ENCODE data around the gene STX16.
A peak's percentile ranks its signal among the peaks of the same experiment; 100 is the strongest.

The STX16 gene

DNA sequence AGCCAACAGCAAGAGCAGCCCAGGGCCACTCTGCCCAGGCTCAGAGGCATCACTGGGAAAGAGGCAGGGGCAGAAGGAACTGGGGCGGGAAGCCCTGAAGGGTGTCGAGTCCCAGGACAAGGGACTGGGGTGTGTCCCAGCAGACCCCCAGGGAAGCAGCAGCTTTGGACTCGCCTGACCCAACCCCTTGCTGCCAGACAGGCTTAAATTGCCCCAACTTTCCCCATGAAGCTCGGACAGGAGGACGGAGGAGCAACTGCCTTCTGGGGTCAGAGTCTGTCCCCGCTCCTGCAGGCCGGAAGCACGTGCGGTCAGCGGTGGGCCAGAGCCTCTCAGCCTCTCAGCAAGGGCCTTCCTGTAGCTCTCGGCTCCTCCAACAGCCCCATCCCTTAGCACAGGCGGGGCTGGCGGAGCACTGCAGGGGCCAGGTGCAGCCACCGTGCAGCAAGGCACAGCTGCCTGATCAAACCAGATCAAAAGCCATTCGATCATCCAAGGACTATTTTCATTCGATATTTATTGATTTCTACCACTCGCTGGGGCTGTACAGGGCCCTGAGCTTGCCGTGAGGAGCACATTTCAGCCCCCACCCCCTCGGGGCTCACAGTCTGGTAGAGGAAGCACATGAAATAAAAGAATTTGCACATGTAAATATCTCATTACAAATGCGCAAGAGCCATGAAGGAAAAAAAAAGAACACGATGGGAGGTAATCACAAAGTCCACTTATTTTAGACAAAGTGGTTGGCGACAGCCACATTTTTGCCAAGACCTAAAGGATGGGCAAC is 31.8 kb upstream of the STX16 start:
- no peak for DNase-seq

DNA sequence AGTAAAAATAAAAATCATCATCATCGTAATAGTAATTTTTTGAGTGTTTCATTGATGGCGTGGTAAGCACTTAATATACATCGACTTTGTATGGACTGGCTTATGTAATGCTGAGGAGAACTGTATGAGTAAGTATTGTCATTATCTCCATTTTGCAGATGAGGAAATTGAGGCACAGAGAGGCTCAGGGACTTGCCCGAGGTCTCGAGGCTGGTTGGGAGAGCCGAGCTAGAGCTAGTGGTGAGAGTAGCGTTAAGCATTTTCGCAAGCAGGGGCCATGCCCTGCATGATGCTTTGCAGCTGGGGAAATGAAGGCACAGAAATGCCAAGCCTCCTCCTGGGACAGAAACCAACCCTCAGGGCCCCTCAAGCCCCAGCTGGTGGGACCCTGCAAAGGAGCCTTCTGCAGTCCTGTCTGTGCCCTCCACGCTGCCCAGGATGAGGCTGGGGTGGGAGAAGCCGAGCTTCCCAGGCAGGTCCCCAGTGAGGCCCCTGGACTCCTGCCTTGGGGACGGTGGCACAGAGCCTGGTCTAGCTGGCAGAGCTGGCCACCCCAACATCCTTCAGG is 31.1 kb upstream of the STX16 start:
- DNase-seq, result no peak

DNA sequence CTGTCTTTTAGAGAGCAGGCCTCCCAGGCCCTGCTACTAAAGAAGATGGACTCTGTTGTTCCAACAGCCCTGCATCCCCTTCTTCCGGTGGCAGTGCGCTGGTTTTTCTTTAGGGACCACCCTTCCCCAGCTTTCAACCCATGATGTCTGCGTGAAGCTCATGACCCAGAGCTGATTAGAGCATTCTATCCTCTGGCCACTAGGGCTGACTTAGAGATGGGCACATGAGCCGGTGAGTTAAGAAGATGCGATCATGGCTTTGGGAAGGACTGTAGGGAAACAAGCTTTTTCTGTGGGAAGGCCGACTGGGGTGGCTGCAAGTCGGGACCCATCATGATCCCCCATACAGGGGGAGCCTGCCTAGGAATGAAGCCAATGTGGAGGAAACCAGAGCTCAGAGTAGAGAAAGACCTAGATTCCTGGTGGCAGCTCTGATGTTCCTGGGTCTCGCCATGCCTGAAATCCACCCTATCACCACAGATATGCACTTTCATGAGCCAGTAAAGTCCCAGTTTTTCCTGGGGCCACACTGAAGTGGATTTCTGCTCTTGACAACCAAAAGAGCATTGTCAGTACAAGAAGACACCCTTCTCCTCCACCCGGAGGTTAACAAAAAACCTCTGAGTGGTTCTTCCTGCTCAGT is 29.1 kb upstream of the STX16 start:
- no peak for DNase-seq

DNA sequence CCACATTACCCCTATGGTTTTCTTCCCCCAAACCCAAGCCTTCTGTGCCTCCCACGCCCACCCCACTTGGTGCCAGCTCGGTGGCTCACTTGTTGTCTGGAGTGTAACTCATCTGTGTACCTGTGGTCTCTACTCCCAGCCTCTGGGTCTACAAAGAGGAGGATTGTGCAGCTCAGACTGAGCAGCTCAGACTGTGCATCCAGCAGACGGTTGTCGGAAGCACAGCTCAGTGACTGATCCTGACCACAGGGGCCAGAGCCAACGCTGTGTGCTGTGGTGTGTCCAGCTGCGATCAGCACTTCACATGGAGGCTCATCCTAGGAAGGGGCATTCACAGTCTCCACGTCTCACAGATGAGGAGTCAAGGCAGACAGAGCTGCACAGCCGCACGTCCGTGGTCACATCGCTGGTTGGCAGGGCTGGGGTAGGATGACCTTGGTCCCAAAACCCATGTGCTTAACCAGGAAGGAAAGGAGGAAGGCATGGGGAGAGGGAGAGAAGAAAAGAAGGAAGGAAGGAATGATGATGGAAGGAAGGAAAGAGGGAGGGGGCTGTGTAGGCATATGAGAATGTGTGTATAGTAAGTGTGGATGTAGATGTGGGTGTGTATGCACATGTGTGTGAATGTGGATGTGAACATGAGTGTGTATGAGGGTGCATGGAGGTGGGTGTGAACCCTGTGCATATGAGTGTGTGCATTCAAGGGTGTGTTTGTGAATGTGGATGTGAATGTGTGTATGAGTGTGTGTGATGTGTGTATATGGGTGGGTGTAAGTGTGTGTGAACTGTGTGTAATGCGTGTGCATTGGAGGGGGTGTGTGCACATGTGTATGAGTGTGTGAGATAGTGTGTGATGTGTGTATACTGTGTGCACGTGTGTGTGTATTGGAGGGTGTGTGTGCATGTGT is 28.2 kb upstream of the STX16 start:
- DNase-seq, result no peak

DNA sequence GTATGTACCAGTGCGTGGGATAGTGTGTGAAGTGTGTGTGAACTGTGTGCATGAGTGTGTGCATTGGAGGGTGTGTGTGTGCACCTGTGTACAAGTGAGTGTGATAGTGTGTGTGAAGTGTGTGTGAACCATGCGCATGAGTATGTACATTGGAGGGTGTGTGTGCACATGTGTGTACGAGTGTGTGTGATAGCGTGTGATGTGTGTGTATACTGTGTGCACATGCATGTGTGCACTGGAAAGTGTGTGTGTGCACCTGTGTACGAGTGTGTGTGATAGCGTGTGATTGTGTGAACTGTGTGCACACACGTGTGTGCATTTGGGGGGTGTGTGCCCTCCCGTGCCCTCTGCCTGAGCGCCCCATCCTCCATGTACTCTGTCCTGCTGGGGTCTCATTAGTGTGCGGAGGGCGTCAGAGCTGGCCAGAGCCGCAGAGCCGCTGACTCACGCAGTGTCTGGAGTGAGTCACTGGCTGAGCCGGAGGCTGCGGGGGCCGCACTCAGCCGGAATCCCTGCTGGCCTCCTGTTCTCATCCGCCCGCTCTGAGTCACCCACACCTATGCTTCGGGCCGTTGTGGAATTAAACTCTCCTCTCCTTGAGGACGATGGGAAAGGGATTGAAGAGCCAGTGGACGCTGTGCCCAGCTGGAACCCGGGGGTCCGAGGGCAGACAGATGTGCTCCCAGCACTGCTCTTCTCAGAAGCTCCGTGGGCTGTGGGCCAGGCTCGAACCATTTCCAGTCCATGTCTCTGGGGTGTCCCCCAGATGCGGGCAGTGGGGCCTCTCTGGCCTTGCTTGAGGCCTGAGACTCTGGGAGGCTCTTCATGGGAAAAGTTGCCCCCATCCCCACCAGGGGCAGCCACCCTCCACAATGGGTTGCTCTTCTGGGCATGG is 27.3 kb upstream of the STX16 start:
- no peak for DNase-seq

DNA sequence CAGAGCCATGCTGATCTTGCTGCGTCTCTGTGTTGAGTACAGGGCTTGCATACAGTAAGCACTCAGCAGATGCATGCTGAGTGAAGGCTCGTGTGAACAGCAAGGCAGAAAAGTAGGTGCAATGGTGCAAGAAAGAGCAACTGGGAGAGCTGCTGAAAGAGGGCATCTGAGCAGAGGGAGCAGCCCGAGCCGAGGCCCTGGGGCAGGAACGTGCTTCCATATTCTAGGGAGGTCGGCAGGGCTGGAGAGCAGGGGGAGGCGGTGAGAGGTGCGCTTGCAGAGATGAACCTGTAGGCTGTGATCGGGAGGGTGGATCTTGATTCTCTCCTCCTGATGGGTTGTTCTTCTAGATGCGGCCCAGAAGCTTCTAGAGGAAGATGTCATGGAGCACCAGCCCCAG is 26.4 kb upstream of the STX16 start:
- no peak for DNase-seq

DNA sequence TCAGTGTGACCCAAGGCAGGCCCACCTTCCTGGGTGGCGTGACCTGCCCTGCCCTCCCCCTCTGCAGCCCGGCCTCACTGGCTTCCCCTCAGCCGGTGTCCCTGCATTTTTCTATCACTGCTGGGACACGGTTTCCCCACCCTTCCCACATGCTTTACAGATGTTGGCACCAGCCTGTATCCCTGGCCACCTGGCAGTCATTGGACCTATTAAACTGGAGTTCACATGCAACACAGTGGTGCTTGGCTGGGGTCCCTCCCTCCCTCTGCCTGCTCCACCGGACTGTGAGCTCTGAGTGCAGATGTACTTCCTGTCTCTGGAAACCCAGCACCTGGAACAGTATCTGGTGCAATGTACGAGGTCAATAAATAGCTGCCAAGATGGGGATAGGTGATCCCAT is 25.5 kb upstream of the STX16 start:
- DNase-seq, result no peak

DNA sequence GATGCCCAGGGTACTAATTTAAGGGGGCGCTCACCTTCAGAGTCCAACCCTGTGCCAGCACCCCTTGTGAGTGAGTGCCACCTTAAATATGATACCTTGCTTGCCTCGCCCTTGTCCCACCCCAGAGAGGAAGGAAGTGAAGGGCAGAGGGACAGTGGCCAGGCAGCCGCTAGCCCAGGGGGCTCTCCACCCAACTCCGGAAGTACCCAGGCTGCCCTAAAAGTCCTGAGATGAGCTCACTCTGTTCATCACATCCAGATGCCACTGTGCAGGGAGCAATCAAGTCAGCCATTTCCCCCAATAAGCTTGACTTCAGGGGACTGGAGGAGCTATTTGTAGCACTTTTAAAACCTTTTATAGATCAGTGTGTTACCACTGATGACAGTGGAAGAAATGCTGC is 25.0 kb upstream of the STX16 start:
- no peak for DNase-seq

DNA sequence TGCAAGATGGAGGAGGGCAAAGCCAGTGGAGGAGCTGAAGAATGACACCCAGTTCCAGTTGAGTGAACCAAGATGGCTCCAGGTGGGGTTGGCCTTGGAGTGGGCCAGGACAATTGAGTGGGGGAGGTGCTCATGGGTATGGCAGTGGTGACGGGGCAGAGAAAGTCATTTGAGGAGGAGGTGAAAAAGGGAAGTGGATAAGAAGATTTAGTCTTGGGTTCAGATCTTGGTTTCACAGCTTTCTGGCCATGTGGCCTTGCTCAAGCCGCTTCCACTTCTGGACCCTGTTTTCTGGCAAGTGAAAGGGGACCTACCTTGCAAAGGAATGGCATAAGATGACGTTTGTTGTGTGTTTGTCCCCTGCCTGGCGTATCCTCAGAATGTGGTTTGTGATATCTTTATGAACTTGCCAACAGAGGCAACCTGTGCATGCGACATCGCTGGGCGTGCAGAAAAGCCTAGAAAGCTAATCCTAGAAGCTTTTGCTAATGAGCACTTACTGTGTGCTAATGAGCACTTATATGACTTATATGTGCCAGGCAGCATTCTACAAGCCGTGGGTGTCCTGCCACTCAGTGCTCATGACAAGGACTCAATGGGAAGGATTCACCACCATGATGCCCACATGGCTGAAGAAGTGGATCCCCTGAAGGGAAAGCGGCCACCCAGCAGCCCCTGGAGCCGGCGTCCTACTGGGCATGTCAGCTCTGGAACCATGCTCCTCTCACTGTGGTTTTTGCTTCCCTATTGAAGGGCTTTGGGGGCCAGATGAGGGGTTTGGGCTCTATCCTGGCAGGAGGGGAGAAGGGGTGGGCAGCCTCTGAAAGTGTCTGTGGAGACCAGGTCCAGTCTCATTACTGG is 23.6 kb upstream of the STX16 start:
- DNase-seq, result no peak

DNA sequence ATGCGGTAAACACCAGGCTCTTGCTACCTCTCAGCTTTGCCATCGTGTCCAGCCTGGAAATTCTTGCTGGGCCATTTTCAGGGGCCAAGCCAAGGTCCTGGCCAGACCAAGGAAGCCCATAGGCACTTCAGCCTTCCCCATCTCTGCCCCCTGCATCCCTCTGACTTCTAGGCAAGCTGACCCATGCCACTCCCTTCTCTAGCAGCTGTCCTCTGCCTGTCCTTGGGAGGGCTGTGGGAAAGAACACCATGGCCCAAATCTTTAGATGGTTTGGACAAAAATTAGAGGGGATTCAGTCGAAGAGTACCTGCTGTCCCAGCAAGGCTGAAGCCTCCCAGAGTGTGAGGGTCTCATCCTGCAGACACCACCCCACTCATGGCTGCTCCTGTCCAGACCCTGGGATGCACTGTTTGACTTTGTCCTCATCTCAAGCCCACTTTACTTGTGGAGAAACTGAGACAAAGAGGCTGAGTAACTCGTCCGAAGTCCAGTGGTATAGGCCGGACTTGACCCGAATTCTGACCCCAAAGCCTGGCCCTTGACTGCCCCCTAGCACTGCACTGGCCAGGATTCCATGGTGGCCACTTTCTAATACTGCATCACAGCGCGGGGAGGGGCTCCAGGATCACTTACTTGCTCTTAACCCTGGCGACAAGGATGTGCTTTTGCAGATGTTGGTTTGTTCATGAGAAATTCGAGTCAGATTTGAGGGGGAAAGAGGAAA is 22.4 kb upstream of the STX16 start:
- no peak for DNase-seq

DNA sequence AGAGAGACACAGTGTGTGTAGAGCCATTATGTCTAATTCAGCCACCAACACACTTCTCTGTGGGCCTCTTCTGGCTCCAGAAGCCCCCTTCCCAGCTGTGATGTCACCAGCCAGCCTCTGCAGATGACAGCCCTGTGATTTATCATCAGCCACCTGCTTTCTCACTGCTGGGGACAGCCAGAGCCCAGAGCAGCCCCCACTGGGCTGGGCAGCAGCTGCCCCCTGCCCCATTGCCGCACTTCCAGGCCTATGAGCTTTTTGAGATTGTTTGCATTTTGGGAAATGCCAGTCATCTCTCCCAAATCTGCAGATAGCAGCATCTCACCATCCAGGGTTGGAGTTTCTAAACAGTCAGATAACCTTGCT is 21.9 kb upstream of the STX16 start:
- DNase-seq, result no peak

DNA sequence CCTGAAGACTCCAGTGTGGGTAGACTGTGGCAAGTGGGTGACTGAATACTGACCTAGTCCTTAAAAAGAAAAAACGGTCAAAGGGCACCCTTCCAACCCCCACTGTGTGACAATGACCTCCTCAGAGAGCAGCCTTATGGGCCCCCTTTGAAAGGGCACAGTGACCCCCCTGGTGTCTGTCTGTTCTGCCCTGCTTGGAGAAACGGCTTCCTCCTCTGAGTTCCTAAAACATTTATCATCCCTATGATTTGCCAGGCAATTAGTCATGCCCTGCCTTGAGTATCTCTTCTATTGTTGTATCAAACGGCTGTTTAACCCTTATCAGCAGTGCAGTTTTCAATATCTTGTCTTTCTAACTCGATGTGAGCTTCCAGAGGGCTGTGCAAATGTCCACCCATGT is 21.0 kb upstream of the STX16 start:
- no peak for DNase-seq

DNA sequence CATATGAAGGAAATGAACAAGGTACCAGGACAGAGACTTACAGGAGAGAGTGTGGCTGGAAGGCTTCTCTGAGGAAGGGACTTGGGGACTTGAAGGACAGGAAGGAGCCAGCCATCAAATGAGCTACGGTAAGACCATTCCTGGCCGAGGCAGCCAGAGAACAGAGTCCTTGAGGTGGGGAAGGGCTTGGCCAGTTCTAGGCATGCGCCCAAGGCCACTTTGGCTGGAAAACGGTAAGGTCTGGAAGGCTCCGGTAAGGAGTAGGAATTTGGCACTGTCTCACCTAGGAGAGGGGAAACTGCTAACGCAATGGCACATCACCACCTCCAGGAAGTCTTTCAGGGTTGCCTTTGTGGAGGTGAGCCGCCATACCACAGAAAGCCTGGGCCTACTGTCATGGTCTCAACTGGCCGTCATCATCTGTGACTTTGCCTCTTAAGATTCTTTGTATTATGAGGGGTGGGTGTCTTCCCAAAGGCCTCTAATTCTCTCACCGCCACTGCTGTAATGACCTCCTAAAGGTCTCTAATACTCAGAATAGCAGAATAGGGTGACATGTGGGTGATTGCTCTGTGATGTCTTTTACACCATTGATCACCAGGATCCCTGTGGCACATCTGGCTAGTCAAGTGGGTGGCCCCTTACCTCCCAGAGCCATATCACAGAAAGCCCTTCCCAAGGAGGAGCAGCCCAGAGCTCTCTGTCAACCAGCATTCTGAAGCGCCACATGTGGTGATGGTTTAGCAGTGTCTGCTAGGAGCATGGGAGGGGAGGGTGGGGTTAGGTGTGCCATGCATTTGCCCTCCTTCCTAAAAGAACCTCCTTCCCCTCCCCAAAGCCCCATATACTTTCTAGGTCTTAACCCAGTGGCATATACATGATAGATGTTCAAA is 17.7 kb upstream of the STX16 start:
- DNase-seq, result no peak

DNA sequence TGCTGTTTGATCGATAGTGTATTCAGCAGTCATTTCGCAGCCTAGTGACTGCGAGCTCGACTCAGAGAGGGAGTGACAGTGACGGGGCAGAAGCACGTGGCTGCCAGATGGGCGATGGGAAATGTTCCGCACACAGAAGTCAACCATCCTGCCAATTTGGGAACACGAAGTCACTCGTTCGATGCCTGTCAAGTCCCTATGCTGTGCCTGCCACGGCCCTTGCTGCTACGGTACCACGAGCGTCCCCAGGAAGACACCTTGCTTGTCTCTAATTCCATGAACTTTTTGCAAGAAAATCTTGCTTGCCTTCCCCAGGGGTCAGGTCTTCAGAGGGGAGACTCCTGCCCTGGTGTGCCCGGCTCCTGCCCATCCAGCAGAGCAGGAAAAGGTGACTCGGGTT is 17.0 kb upstream of the STX16 start:
- no peak for DNase-seq

DNA sequence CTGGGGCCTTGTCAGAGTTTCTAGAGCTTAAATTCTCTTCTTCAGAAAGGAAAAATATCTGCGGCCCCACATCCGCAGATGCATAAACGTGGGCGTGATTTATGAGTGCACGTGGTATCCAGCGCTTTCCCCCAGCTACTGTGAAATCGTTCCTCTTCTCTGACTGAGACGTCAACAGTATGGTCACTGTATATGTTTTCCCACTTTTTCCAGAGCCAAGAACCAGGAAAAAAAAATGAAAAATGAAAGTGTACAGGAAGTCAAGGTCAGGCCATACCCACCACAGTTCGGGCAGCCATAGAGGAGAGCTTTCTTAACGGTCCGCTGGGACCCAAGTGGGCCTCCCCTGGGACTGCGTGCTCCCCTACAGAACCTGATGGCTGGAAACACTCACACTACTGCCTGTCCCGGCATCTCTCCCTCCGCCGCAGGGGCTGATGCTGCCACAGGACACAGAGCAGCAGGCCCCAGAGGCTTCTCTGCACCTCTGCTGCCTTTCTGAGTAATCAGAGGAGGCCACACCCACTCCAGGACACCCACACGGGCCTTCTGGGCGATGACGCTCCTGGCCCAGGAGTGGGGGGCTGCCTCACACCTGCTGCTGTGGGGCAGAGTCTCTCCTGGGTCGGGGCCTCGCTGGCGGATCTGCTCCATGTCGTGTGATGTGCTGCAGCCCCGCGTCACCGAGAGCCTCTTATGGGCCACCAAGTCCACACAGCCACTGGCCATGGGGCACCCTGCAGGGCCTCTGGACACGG is 16.4 kb upstream of the STX16 start:
- DNase-seq, result peak; percentile 28

DNA sequence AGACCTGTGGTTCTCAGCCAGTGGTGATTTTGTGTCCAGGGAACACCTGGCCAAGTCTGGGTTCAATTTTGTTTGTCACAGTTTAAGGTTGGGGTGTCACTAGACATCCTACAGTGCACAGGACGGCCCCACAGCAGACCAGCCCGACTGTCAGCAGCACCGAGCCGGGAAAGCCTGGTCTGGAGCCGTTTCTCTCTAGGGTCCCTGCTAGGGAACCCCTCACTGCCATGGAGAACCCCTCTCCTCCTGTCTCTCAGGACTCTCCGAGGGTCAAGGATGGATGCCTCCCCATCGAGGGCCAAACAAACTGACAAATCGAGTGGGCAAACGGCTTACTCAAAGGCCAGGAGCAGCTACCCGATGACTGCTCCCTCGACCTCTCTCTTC is 15.8 kb upstream of the STX16 start:
- DNase-seq, result no peak

DNA sequence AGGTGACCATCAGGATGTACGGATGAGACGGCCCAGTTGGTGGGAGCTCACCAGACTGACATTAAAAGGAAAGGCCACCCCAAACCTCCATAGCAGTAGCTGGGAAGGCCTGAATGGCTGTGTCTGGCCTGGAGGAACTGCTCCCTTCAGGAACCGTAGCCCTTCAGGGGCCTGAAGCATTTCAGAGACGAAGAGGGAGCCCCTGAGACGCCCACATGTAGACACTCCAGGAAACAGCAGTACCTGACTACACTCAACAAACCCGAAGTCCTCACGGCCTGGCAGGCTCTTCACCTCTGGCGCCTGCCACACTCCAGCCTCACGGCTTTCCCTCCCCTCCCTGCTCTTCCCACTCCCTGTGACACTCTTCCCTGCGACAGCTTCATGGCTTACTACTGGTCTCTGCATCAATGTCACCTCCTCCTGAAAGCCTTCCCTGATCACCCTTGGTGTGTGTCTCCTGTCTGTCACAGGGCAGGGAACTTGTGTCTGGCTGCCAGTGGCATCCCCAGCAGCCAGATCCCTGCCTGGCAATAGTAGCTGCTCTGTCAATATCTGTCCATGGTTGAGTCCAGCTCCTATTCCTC is 14.6 kb upstream of the STX16 start:
- no peak for DNase-seq

DNA sequence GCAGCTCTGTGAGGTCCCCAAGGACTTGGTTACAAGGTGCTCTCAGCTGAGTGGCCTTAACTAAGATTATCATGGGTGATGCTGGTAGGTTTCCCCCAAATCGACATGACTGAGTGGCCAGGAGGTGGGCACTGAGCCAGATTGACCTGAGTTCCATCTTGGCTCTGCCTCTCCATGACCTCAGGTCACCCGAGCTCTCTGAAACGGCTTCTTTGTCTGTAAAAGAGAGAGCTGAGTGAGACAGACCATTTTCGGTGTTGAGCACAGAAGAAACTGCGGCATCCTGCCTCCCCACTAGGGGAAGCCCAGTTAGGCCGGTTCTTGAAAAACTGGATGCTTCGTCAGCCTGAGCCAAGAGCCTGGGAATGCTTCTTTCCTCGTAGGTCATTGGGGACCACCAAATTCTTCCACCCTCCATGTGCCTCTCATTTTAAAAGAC is 14.1 kb upstream of the STX16 start:
- DNase-seq, result no peak

All from activated T-cell treated with anti-CD3 and anti-CD28 coated beads, Interleukin-2, amount 50 U/mL, for 1 hour (primary cell).